Erythroblast (primary cell): ENCODE data around the gene ZDHHC19.

ENCODE experiments used
- GATA1 ChIP-seq: IDR thresholded peaks from 2 replicates; pipeline ENCODE4 v1.6.1; 2011; ENCODE audit warnings: low read depth, mild to moderate bottlenecking, control low read depth, low read length, moderate library complexity
- POLR2A ChIP-seq: IDR thresholded peaks from 2 replicates; pipeline ENCODE4 v1.6.1; 2011; ENCODE audit warnings: mild to moderate bottlenecking, low read length

- TF ChIP-seq POLR2A (no peak), GATA1 (no peak)
Measured at GRCh38 chr3:196184881-196185280, 26.3 kb downstream of the ZDHHC19 start.
